GM19099 (cell line): ENCODE results near the gene CKB.

Experiments used
- POLR2A ChIP-seq: IDR thresholded peaks from 3 replicates; pipeline ENCODE4 v1.6.1; 2011; ENCODE audit warnings: low read depth; ENCODE audit not compliant: insufficient read length; ENCODE audit errors: extremely low read depth

The CKB gene

DNA sequence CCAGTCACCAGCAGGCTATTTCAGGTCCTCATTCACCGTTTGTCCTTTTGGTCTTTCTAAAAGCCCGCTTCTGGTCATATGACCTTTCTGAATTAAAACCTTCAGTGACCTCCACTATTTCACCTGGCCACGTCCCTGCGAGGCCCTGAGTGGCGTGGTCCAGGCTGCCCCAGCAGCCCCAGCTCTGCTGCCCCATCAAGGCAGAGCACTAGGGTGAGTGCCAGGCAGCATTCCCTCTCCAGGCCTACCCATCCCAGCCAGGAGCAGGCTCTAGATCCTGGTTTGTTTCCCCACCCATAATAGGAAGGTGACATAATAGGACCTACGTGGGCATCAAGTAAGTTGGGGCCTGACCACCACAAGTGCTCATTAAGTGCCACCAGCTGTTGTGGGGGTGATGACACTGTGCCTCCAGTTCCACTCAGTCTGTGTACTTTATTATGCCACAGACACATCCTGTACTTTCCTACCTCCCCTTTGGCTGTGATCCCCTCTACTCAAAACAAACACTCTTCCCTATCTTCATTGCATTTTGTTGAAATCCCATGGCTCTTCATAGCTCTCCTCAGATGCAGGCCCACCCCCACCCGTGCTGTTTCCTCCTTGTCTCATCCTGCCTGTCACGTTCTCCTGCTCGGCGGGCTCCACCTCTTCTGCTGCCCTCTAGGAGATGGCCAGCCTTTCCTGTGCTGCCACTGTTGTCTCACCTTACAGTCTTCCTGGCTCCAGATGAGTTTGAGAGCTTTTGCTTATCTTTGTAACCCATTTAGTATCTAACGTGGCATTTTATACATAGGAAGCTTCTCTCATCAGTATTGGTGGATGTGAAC lies 21.4 kb downstream of the CKB start:
- TF ChIP-seq POLR2A: no peak

DNA sequence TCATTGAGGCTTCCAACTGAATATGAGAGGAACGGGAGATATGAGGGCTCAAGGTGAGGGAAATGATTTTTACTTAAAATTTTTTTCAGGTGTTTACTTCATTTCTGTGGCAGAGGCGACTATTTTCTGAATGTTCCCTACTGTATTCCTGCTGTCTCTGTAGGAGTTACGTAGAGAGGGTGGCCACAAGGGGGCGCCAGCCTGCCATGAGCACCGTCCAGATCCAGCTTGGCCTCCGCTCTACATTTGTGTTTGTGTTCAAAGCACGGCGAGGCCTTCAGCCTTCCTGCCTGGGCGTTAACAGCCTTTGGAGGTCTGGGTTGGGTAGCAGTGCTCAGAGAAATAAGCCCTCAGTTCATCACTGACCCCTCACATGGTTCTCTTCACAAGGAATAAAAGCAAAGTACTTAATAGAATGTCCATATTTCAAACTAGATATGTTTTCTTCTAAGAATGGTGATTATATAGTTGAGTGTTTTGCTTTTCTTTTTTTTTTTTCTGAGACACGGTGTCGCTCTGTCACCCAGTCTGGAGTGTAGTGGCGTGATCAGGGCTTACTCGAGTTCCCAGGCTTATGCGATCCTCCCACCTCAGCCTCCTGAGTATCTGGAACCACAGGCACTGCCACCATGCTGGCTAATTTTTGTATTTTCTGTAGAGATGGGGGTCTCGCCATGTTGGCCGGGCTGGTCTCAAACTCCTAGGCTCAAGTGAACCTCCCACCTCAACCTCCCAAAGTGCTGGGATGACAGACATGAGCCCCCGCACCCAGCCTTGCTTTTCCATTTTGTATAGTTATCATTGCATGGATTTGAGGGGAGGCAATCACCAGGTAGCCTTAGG lies 22.3 kb downstream of the CKB start:
- TF ChIP-seq POLR2A: no peak

DNA sequence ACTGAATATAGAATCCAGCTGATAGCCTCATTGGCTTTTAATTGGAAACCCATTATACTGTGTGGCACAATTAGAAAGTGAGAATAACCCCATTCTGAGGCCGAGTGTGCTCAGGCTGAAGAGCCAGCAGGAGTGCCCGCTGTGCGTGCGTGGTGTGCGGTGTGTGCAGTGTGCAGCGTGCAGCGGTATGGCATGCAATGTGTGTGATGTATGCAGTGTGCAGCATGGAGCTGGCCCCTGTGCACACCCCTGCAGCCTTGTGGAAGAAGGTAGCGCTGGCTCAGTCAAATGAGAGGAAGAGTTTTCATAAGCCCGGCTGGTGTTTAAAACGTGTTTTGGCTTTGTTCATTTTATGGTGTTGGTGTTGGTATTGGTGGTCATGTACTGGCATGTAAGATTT lies 22.9 kb downstream of the CKB start:
- TF ChIP-seq POLR2A: no peak

DNA sequence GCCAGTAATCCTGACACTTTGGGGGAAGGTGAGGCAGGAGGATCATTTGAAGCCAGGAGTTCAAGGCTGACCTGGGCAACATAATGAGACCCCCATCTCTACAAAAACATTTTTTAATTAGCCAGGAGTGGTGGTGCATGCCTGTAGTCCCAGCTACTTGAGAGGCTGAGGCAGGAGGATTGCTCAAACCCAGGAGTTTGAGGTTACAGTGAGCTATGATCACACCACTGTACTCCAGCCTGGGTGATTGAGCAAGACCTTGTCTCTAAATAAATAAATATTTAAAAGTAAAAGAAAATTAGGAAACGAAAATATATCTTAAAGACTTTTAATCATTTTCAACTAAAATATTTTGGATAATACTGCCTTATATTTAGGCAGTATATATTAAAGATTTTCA lies 25.9 kb downstream of the CKB start:
- no peak for TF ChIP-seq POLR2A

DNA sequence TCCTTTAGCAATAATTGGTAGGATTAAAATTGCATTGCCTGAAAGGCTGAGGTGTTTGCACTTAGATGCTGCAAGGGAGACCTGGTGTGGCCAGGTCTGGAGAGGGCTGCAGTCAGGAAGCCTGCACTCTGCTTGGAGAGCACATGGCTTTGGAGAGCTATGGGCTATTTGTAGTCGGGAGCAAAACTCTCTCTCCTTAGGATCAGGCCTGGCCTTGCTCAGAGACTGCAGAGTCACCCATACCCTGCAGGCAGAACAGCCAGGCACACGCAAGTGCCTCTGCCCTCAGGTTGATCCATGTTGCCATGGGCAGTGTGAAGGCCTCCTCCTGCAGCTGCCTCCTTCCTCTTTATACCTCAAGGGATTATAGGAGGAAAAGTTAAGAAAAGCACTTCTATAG lies 26.8 kb downstream of the CKB start:
- TF ChIP-seq POLR2A: no peak

DNA sequence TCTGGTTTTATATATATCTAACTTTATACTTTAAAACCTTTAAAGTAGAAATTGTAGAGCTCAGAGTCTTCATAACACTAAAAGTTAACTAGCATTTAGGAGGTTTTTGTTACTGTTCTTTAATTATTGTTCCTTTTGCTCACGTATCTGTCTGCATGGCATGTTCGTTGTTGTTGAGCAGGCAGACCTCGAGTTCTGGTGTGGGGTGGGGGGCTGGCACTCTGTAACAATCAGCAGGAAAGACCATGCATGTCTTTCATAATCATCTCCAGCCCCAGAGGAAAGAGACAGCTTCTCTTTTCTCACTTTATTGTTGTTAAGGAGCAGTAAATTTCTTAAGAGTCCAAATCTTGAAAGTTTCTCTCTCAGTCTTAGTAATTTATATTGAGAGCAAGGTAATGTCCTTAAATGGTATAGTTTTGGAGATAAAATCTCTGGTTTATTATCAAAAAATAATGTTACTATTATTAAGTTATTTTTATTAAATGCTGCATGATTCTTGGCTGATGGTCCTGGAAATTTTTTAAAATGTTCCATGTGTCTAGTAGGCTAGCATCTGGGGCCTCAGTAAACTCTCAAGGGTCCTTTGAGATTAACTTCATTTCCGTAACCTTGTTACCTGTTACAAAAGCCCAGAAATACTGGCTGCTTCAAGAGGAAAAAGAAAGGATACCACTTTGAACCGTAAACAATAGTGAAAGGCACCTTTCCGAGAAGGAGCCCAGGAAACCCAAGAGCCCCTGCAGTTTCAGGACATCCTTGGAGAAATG lies 30.3 kb downstream of the CKB start:
- no peak for TF ChIP-seq POLR2A

DNA sequence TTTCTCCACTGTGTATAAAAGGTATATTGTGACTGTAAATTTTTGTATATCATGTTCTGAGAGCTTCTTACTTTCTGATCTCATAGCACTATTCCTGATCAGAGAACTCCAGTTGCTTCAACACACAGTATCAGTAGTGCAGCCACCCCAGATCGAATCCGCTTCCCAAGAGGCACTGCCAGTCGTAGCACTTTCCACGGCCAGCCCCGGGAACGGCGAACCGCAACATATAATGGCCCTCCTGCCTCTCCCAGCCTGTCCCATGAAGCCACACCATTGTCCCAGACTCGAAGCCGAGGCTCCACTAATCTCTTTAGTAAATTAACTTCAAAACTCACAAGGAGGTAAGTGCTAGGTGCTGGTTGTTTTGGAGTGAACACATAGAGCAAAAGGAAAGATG lies 30.9 kb downstream of the CKB start:
- no peak for TF ChIP-seq POLR2A

DNA sequence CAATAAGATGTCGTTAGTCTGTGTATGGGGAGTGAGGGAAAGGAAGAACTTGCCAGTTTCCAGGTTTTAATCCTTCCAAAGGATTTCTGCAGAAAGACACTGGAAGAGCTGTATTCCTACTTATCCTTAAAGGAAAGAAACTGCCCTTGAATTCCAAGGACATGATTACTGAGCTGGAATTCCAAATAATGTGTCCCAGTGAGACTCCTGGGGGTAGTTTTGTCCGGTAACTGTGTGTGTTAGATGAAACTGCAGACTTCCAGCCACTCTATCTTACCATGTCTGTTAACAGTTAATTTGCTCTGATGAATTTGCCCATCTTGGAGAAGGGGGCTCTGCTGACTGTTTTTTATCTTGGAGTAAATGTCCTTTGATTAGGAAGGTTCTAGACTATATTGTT lies 33.0 kb downstream of the CKB start:
- no peak for TF ChIP-seq POLR2A

DNA sequence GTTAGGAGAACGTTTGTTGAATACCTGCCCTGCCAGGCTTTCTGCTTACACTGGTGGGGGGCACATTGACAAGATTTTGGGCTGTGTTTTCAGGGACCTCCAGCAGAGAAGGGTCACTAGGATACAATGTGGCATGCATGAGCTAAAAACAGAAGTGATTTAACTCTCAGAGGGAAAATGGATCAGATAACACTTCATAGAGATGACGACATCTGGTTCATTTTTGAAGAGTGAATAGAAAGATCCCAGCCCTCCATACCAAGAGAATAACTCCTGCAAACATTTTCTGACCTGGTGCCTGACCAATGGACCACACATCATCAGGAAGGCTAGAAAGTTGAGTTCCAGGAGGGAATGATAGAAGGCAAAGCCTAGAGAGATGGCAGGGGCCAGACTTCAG lies 33.7 kb downstream of the CKB start:
- TF ChIP-seq POLR2A: no peak

DNA sequence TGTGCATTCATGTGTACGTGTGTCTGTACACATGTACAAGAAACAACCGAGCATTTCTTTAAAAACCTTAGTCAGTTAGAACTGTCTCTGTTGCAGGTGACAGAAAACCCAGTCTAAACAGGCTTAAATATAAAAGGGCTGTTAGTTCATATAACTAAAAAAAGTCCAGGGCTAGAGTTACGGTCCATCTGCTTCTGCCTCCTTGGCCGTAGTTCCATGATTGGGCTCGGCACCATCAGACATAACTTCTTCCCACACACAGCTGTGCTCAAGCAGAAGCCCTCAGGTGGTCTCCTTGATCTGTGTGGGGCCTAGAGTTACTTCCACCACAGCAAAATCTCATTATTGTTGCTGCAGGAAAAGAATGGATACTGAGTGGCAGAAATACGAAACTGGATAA lies 34.6 kb downstream of the CKB start:
- no peak for TF ChIP-seq POLR2A

DNA sequence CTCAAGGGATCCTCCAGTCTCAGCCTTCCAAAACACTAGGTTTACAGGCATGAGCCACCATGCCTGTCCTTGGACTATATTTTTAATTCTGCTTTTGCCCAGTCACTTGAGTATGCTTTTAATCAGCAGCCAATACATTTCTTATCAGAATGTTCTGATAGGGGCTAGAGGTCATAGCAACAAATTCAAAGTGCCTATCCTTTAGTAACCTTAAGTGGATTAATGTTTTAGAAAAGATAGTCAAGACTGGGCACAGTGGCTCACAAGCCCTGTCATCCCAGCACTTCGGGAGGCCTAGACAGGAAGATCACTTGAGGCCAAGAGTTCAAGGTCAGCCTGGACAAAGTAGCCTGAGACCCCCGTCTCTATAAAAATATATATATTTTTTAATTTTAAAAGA lies 37.1 kb downstream of the CKB start:
- TF ChIP-seq POLR2A: no peak

DNA sequence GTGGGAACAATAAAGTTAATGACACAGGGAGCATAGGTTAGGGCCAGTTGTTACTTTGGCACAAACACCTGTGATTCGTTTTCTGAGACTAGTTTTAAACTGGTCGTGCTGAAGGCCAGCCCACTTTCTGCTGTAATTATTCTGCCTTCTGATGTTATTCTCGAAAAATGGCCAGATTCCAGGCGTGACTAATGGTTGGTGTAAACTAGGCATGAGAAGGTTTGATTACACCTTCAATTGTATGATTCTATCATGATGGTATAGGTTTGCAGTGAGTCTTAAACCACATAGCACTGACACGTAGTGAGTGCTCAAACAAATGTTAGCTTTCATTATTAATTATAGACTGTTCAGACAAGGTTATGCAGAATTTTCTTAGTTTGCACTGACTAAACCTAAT lies 39.0 kb downstream of the CKB start:
- TF ChIP-seq POLR2A: no peak

DNA sequence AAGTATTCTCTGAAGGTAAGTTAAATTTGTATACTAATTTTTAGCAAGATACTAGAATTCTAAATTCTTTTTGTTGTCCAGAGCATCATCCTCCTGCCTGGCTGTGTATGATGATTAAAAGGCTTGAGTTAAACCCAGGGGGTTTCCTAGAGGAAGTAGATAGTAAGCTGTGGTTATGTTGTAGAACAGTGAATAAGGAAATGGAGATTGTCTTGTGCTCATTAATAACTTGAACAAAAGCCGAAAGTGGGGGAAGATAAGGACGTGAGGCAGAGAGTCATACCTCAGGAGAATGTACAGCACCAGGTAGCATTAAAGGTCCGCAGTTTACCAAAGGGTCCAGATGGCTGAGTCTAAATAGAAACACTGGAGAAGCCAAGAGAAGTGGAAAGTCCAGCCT lies 42.0 kb downstream of the CKB start:
- no peak for TF ChIP-seq POLR2A

DNA sequence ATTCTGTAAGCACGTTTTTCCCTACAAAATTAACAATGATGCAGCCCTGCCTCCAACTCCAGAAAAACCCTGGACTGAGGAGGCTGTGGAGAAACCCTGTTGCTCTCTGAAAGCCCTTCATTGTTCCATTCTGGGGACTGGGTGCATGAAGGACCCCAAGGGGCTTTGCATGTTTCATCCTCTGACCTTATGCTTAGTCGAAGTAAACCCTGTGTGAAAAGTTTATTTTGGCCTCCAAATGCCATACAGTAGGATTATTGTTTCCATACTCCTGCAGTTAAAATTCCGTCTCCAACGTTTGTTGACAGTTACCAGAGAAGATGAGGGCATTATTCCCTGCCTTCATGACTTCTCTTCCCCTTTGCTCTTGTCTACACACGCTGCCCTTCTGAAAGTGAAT lies 46.0 kb downstream of the CKB start:
- no peak for TF ChIP-seq POLR2A

DNA sequence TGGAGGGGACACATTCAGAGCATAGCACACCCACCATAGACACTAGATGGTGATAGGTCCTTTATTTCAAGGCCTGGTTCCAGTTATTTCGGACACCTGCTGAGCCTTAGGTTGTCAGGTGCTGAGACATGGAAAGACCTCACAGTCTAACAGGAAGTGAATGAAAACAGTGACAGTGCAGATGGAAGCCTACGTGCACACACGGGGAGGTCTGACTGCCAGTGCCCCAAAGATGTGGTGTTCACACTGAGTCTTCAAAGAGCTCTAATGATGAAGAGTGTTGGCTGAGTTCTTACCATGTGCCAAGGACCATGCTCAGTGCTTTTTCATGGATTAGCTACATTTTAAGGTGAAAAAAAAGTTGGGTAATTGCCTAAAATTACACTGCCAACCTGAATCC lies 46.6 kb downstream of the CKB start:
- TF ChIP-seq POLR2A: no peak
